OCI-M2 (cell line): ENCODE measurements around the gene KIF26B.

ENCODE experiments used
- DNase-seq: peaks from one replicate; lab custom pipeline; 2025; ENCODE audit not compliant: unreplicated experiment; lab: John Stamatoyannopoulos, UW

Gene KIF26B

GRCh38 chr1:245583575-245584330 lies 429.0 kb downstream of the KIF26B start:
- DNase-seq: no peak

- no peak for DNase-seq
These were observed 430.6 kb downstream of the KIF26B start for GRCh38 chr1:245585252-245585959.

GRCh38 chr1:245587435-245588115 lies 432.8 kb downstream of the KIF26B start:
- no peak for DNase-seq

GRCh38 chr1:245588116-245588639 lies 433.4 kb downstream of the KIF26B start:
- no peak for DNase-seq

GRCh38 chr1:245589316-245589715 lies 434.5 kb downstream of the KIF26B start:
- no peak for DNase-seq

GRCh38 chr1:245589906-245590305 lies 435.1 kb downstream of the KIF26B start:
- DNase-seq: no peak

- no peak for DNase-seq
These were observed 435.9 kb downstream of the KIF26B start for GRCh38 chr1:245590726-245591125.

- no peak for DNase-seq
These were observed 436.8 kb downstream of the KIF26B start for GRCh38 chr1:245591346-245592188.

- no peak for DNase-seq
These were observed 437.3 kb downstream of the KIF26B start for GRCh38 chr1:245592189-245592460.

- DNase-seq: no peak
These were observed 443.9 kb downstream of the KIF26B start for GRCh38 chr1:245598524-245599305.

- DNase-seq: no peak
These were observed 444.8 kb downstream of the KIF26B start for GRCh38 chr1:245599371-245600174.

GRCh38 chr1:245600658-245601057 lies 445.9 kb downstream of the KIF26B start:
- DNase-seq: no peak

- DNase-seq: no peak
These were observed 448.6 kb downstream of the KIF26B start for GRCh38 chr1:245603311-245603865.

- no peak for DNase-seq
These were observed 450.2 kb downstream of the KIF26B start for GRCh38 chr1:245604979-245605378.

- no peak for DNase-seq
These were observed 450.8 kb downstream of the KIF26B start for GRCh38 chr1:245605480-245606156.

- no peak for DNase-seq
These were observed 451.5 kb downstream of the KIF26B start for GRCh38 chr1:245606157-245606725.

- DNase-seq: no peak
These were observed 453.5 kb downstream of the KIF26B start for GRCh38 chr1:245608271-245608670.
